ENCODE results near the gene MAPKAPK2. TPM values are rescaled to one million over a fixed set of nuclear protein-coding genes. Genes with fewer than 3 reads are reported as not detected.

MAPKAPK2 gene
- polyA plus RNA-seq, 3 donors, result 24.3 to 69.4 (median 64.1) TPM

DNA sequence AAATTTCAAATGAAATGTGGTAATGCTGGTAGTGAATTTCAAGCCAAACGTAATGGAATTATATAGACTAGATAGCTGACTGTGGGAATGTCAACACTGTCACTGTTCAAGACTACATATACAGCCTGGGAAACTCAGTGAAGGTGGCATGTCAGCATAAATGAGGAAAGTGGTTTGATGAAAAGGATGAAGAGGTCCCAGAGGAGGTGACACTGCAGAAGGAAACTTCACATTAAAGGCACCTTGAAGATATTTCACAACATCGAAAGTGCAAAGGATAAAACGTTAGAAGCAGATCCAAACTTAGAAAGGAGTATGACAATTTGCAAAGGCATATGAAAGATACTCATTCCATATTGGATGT, 25.7 kb downstream of the MAPKAPK2 start:
- WGBS, 3 donors, result 52 to 64% (median 54%) methylated on average over 3 of the region's 3 CpGs
- no peak overlapping the region for H3K27ac ChIP-seq (ENCODE audit: low read depth, low read length)

- H3K27ac ChIP-seq (ENCODE audit: low read depth, low read length), result no peak overlapping the region
- WGBS, 3 donors, result 66 to 93% (median 68%) methylated on average over 4 of the region's 4 CpGs
Observed at GRCh38 chr1:206713070-206713469, 28.4 kb downstream of the MAPKAPK2 start.

DNA sequence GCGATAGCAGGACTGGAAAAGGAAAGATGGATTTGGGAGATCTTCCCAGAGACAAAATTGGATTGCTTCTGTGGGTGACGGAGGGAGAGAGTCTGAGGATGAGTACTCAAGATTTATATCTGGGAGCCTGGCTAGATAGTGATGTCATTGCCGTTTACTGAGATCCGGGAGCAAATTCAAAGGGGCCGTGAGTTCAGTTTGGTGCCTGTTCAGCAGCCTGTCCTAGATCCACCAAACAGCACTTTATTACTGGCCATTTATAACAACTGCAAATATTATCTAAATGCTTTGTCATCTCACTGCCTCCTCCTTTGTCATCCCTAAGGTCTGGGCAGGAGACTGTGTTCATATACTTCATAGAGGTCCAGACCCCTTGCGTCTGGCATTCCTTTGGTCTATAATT, 29.2 kb downstream of the MAPKAPK2 start:
- no peak overlapping the region for H3K27ac ChIP-seq (ENCODE audit: low read depth, low read length)
- 56 to 84% (median 69%) methylated on average over 6 of the region's 6 CpGs for WGBS, 3 donors

GRCh38 chr1:206714331-206715058, 29.8 kb downstream of the MAPKAPK2 start:
- no peak overlapping the region for H3K27ac ChIP-seq (ENCODE audit: low read depth, low read length)
- 62 to 69% (median 65%) methylated on average over 8 to 9 of the region's 9 CpGs for WGBS, 3 donors

DNA sequence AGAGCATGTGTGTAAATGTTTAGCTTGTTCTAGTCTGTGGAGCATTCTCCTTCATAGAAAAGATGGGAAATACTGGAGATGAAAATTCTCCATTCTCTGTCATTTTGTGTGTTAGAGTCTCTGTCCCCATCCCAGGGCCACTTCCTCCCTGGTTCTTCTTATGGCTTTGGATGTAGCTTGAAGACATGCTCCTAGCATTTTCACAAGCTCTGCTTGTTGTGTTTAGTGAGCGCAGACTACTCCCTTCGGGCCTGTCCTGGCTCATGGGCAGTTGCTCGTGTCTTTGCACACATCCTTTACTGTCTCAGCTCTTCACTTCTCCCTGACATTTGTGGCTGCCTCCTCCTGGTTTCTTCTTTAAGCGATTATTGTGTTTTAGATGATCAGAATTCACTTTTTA, 30.4 kb downstream of the MAPKAPK2 start:
- 70 to 92% (median 73%) methylated on average over 4 of the region's 4 CpGs for whole genome bisulfite sequencing, 3 donors
- H3K27ac ChIP-seq (ENCODE audit: low read depth, low read length), result no peak overlapping the region

DNA sequence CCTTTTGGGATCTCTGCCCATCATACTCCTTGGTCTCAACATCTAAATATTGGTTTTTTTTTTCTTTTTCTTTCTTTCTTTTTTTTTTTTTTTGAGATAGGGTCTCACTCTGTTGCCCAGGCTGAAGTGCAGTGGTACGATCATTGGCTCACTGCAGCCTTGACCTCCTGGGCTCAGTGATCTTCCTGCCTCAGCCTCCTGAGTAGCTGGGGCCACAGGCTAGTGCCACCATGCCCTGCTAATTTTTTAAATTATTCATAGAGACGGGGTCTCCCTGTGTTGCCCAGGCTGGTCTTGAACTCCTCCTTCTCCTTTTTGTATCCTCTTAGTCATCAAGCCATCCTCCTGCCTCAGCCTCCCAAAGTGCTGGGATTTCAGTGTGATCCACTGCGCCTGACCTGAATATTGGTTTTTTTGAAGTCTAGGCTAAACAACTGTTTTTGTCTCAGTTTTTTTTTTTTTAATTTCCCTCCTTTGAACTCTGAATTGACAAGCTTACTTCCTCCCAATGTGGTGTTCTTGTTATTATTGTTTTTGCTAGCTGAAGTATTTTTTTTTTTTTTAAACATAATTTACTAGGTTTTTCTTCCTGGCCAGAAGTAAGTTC, 30.9 kb downstream of the MAPKAPK2 start:
- H3K27ac ChIP-seq (ENCODE audit: low read depth, low read length), result no peak overlapping the region
- 79 to 90% (median 87%) methylated on average over 3 of the region's 3 CpGs for WGBS, 3 donors

DNA sequence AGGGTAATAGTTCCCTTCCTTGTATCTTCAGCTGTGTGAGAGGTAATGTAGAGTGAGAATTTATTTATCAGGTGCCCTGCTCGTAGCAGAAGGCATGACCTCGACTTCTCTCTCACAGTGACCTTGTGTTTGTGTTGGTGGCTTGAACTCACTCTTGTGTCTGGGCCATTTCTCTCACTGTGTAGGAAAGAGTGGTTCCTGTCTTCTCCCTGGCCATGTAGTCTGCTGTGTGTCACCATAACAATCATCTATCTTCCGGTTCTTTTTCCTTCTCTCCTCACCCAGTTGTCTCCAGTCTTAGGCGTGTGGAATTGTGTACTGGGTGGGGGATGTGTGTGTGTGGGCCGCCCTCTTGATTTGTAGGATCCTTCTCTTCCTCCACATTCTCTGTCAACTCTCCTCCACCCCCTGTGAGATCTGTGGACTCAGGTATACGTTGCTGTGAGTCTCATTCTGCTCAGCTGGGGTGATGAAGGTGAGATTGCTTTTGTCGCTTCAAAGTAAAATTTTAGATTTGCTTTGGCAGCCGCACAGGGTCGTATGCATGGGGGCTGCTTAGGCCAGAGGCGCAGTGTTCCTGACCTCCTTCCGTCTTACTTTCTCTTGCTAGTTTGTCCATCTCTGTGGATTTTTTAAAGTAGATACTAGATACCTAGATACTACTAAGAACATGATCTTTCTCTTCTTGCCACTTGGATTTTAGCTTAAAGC, 31.6 kb downstream of the MAPKAPK2 start:
- WGBS, 3 donors, result 72 to 77% (median 77%) methylated on average over 11 of the region's 11 CpGs
- H3K27ac ChIP-seq (ENCODE audit: low read depth, low read length), result no peak overlapping the region

DNA sequence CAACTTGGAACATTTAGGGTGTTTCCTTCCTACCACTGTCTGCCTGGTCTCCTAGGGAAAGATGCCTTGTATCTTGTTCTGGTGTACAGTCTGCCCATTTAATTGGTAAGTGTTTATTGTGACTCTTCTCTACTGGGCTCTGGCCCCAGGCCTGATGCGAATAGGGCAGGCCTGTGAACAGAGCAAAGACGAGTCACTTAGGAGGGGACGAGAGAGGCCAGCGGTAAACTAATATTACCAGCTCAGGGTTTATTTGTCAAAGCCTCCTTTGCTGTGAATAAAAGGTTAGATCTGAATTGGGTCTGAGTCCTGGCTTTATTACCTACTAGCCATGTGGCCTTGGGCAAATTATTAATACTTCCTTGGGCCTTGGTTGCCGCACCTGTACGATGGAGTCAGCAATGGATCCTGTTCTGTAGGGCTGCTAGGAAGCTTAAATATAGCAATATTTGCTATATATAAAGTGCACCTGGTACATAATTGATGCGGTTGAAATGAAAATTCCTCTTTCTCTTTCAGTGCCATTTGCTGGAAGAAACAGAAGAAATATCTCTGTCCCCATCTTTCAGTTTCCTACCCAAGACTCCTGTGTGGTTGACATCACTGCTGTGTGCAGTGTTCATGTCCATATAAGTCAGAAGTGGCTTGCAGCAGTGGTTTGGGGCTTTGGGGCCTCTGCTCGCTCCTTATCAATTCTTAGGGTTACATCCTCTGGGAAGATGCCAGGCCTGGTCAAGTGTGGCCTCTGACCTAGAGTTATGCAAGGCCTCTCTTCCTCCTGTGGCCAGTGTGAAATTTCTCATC, 32.4 kb downstream of the MAPKAPK2 start:
- H3K27ac ChIP-seq (ENCODE audit: low read depth, low read length), result no peak overlapping the region
- 58 to 82% (median 59%) methylated on average over 8 of the region's 8 CpGs for WGBS, 3 donors

GRCh38 chr1:206717674-206717989, 32.9 kb downstream of the MAPKAPK2 start:
- 81 to 93% (median 85%) methylated on average over 1 of the region's 1 CpG for WGBS, 3 donors
- H3K27ac ChIP-seq (ENCODE audit: low read depth, low read length), result no peak overlapping the region

DNA sequence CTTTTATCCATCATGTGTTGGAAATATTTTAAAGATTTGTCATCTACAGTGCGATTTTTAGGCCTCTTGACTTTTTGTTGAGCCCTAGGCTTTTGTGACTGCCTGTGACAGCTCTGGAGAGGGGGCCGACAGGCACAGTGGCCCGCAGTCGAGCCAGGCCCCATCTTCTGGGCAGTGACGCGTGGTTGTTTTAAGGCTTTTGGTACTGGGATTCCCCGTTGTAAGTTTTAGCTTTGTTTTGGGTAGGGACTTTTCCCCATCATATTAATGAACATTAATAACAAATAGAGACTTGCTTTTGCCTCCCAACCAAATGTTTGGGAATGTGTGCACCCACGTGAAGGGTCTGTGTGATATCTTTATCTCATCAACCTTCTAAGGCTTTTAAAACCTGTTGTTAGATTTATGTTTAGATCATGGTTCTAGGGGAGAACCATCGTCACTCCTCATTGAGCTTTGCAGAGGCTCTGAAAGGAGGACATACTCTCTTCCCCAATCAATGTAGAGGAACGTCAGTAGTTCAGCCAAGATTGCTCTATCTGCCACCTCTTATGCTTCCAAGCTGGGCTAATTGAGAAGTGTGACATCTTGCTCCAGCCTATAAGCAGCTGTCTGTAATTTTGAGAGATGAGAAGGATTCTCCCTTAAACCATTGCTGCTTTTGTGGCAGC, 34.6 kb downstream of the MAPKAPK2 start:
- WGBS, 3 donors, result 83 to 90% (median 86%) methylated on average over 10 of the region's 10 CpGs
- no peak overlapping the region for H3K27ac ChIP-seq (ENCODE audit: low read depth, low read length)

DNA sequence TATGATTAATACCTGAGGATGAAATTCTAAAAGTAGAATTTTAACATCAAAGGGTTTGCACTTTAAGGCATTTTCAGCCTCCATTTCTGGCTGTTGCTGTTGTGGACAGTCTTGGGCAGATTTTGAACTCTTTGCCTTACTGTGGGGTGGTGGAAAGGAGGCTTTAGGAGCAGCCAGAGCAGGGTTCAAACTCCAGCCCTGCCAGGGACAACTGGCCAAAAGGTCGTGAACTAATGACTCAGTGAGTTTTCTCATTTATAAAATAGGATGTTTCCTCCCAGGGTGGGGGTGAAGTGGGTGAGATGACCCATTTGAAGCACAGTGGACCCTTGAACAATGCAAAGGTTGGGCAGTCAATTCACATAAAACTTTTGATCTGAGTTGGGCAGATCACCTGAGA, 36.7 kb downstream of the MAPKAPK2 start:
- WGBS, 3 donors, result 74 to 88% (median 82%) methylated on average over 1 of the region's 1 CpG
- no peak overlapping the region for H3K27ac ChIP-seq (ENCODE audit: low read depth, low read length)

DNA sequence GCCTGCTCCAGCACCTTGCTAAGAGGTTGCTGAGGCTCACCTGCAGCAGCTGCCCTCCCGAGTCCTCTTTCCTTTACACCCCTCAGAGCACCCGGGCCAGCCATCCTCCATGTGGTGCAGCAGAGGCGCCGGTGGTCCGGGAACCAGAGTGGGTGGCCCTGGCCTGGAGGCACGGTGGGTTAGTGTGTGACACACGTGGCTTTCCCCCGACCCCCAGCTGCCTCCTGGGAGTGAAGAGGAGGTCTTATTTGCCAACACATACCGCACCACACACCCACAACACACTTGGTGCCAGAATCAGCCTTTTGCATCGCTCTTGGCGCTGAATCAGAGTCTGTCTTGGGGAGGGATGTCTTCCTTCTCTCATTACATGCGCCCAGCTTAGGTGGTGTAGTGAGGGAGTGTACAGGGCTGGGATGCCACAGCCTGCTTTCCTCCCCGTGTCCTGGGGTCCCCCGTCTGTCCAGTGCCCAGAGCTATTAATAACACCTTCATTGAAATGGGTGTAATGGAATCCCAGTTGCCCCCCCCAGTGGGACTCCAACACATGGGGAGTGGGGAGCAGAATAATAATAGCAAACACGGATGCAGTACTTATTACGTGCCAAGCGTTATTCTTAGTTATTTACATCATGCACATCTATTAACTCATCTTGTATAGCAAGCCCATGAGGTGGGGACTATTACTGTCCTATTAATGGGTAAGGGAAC, 38.2 kb downstream of the MAPKAPK2 start:
- H3K27ac ChIP-seq (ENCODE audit: low read depth, low read length), result no peak overlapping the region
- WGBS, 3 donors, result 71 to 85% (median 73%) methylated on average over 17 of the region's 17 CpGs

GRCh38 chr1:206723462-206723804, 38.7 kb downstream of the MAPKAPK2 start:
- 64 to 76% (median 67%) methylated on average over 4 of the region's 4 CpGs for WGBS, 3 donors
- no peak overlapping the region for H3K27ac ChIP-seq (ENCODE audit: low read depth, low read length)

DNA sequence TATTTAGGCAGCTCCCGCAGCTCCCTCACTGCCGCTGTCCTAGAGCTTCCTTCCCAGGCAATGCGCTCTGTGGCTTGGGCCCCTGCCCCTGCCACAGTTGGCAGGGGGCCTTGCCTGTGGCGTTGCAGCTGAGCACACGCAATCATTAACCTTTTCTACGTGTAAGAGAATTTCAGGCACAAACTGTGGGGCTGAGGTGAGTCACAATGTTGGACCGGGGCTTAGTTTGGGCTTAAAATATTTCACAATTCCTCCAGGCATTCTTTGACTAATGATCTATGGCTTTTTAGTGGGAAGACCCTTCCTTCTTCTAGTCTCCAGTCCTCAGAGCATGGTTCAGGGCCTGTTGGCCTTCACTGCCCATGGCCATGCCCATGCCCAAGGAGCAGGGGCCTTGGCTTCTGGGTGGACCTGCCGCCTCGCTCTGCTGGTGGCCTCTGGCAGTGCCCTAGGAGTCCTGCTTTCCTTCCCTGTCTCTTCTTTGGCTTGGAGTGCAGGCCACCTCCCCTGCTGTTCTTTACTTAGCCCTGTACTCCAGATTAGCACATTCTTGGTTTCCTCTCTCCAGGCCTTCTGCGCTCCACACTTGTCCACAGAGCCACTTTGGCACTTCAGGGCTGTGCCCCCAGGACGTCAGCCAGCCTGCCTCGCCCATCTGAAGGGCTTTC, 39.2 kb downstream of the MAPKAPK2 start:
- no peak overlapping the region for H3K27ac ChIP-seq (ENCODE audit: low read depth, low read length)
- 29 to 38% (median 36%) methylated on average over 12 of the region's 12 CpGs for WGBS, 3 donors

GRCh38 chr1:206725109-206725963, 40.6 kb downstream of the MAPKAPK2 start:
- H3K27ac ChIP-seq (ENCODE audit: low read depth, low read length), result no peak overlapping the region
- 62 to 75% (median 74%) methylated on average over 9 of the region's 9 CpGs for WGBS, 3 donors

DNA sequence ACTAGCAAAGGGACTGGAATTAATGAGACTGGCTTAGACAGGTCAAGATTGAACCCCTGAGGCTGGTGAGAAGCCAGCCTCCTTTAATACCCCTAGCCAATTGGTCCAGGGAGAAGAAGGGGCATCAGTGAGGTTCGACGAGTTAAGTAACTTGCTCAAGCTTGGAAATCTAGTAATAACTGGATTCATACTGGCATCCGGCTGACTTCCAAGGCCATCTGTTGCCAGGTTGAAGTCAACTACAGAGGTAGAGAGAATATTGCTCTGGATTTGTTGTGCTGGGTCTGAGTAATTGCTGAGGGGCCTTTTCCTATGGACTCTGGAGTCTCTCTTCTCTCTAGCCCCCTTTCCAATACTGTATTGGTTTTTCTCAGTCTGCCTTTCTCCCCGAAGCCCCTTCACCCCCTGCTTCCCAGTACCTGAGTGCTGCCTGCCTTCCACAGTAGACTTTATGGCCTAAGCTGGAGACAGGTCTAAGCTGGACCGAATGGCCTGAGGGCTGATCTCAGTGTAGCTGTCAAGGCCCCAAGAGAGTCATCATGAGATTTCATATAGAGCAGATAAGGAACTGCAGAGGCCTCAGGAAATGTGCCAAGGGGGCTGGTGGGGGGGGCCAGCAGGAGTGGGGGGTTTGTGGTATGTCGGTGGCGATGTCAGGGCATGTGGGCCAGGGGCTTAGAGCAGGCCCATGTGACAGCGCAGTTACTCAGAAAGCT, 43.4 kb downstream of the MAPKAPK2 start:
- WGBS, 3 donors, result 61 to 81% (median 63%) methylated on average over 8 of the region's 8 CpGs
- no peak overlapping the region for H3K27ac ChIP-seq (ENCODE audit: low read depth, low read length)

Data from adipose tissue (tissue), 3 donors.